ENCODE measurements around the gene SLC38A10.
A peak's percentile ranks its signal among the peaks of the same experiment; 100 is the strongest.

The SLC38A10 gene

DNA sequence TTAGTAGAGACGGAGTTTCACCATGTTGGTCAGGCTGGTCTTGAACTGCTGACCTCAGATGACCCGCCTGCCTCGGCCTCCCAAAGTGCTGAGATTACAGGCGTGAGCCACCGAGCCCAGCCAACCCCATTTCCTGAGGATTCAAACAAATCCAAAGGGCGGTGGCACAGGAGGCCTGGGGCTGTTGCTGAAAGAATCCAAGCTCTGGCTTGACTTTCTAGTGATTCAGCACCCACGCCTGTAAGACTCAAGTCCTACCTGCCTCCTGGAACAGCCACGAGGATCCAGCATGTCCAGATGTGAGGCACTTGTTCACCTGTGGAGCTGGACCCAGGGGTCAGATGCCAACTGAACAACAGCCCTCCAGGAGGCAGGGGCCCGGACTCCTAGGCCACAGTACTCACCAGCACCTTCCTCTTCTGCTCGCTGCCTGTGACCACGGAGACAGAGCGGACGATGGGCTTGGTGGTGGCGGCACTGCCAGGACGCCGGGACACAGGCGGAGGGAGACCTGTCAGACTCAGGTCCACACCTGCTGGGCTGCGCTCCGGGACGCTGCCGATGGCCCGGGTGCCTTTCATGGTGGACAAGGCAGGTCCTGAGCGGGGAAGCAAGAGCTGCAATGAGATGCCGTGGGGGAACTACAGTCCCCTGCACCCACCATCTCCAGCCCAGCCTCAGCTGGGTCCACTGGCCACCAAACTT is 75.5 kb downstream of the SLC38A10 start:
- no peak for TF ChIP-seq CTCF (conservative IDR thresholded peaks at IDR 0.05; ENCODE audit: control insufficient read depth, insufficient read depth, low read depth, low read length)
- no peak for DNase-seq (ENCODE audit: low read depth)
- H3K4me3 ChIP-seq (ENCODE audit: control insufficient read depth, low read depth, low read length): no peak overlapping the region

DNA sequence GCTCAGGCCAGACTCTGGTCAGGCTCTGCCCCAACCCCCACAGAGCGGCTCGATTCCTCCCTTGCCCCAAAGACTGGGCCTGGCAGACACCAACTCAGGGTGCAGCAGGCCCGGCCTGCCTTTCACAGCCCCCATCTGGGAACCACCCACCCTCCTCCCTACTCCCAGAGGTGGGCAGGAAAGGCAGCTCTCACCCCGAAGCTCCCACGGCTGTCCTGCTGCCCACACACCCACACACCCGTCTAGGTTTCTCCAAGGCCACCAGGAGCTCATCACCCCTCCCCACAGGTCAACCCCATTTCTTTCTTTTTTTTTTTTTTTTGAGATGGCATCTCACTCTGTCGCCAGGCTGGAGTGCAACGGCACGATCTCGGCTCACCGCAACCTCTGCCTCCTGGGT is 76.1 kb downstream of the SLC38A10 start:
- no peak for TF ChIP-seq CTCF (conservative IDR thresholded peaks at IDR 0.05; ENCODE audit: control insufficient read depth, insufficient read depth, low read depth, low read length)
- no peak for DNase-seq (ENCODE audit: low read depth)
- H3K4me3 ChIP-seq (ENCODE audit: control insufficient read depth, low read depth, low read length): no peak overlapping the region

- DNase-seq (ENCODE audit: low read depth): no peak
- H3K4me3 ChIP-seq (ENCODE audit: control insufficient read depth, low read depth, low read length): no peak overlapping the region
- TF ChIP-seq CTCF (conservative IDR thresholded peaks at IDR 0.05; ENCODE audit: control insufficient read depth, insufficient read depth, low read depth, low read length): no peak
Measured at GRCh38 chr17:81218459-81218858, 76.6 kb downstream of the SLC38A10 start.

DNA sequence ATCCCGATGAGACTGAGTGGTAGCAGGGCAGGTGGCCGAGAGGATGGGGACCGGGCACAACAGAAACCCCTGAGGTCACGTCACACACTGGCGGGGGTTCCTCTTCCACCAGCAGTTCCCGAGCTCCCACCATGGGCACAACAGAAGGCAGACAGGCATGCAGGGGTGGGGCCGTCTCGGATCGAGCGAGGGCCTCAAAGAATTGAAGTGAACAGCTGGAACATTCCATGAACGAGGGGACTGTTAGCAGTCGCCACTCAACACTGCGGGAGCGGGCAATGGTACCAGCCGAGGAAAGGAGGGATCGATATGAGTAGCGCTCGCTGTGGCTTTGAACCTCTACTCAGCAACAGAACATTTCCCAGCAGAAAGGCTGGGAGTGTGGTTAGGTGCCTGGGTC is 77.6 kb downstream of the SLC38A10 start:
- no peak overlapping the region for H3K4me3 ChIP-seq (ENCODE audit: control insufficient read depth, low read depth, low read length)
- TF ChIP-seq CTCF (conservative IDR thresholded peaks at IDR 0.05; ENCODE audit: control insufficient read depth, insufficient read depth, low read depth, low read length): no peak
- no peak for DNase-seq (ENCODE audit: low read depth)

DNA sequence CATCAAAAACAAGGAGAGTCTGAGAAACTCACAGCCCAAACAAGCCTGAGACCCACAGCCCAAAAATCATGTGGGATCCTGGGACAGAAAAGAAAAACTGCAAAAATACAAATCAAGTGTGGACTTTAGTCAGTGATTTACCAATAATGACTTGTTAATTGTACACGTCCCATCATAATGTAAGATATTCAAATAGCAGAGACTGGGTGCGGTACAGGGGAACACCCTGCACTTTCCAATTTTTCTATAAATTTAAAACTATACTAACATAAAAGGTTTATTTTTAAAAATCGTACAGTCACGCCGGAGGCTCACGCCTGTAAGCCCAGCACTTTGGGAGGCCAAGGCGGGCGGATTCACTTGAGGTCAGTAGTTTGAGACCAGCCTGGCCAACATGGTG is 81.1 kb downstream of the SLC38A10 start:
- no peak for TF ChIP-seq CTCF (conservative IDR thresholded peaks at IDR 0.05; ENCODE audit: control insufficient read depth, insufficient read depth, low read depth, low read length)
- DNase-seq (ENCODE audit: low read depth): no peak
- no peak overlapping the region for H3K4me3 ChIP-seq (ENCODE audit: control insufficient read depth, low read depth, low read length)

GRCh38 chr17:81212365-81212764 is 82.7 kb downstream of the SLC38A10 start:
- no peak for TF ChIP-seq CTCF (conservative IDR thresholded peaks at IDR 0.05; ENCODE audit: control insufficient read depth, insufficient read depth, low read depth, low read length)
- no peak for DNase-seq (ENCODE audit: low read depth)
- no peak overlapping the region for H3K4me3 ChIP-seq (ENCODE audit: control insufficient read depth, low read depth, low read length)

DNA sequence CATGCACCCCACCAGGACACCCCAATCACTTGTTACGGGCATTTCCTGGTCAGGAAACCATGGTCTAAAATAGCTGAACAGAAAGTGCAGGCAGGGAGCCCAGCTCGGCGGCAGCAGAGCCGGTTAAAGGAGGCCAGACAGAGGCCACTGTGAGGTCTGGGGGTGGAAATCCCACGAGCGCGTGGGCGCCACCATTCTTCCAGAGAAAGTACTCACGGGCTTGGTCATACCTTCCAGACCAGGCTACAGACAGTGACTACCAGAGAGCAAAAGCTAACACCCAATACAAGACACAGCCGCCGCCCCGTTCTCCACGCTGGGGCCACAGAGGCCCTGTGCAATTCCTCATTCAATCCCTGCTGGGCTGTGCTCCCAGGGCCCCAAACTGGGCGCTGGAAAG is 84.2 kb downstream of the SLC38A10 start:
- TF ChIP-seq CTCF (conservative IDR thresholded peaks at IDR 0.05; ENCODE audit: control insufficient read depth, insufficient read depth, low read depth, low read length): no peak
- DNase-seq (ENCODE audit: low read depth): peak; percentile 34
- no peak overlapping the region for H3K4me3 ChIP-seq (ENCODE audit: control insufficient read depth, low read depth, low read length)

Measured in fibroblast of mammary gland (primary cell).